WI38 (cell line): Measurements from ENCODE around the gene OR13C3.

ENCODE experiments used
- H3K4me3 ChIP-seq: 2 replicates; pipeline ENCODE4 v1.5.1; 2011; ENCODE audit warnings: low read depth, mild to moderate bottlenecking, control low read depth, low read length
- TF ChIP-seq, protein P1 (sequence below): IDR thresholded peaks from 2 replicates; pipeline ENCODE4 v1.5.1; 2012; ENCODE audit warnings: low read depth, mild to moderate bottlenecking, control low read depth, low read length

The OR13C3 gene

GRCh38 chr9:104536756-104537155 lies at the start of gene OR13C3:
OR13C3 (minus strand) TSS chr9:104536856; CDS start chr9:104536723, 133 bp downstream.
- TF ChIP-seq, protein P1, sequence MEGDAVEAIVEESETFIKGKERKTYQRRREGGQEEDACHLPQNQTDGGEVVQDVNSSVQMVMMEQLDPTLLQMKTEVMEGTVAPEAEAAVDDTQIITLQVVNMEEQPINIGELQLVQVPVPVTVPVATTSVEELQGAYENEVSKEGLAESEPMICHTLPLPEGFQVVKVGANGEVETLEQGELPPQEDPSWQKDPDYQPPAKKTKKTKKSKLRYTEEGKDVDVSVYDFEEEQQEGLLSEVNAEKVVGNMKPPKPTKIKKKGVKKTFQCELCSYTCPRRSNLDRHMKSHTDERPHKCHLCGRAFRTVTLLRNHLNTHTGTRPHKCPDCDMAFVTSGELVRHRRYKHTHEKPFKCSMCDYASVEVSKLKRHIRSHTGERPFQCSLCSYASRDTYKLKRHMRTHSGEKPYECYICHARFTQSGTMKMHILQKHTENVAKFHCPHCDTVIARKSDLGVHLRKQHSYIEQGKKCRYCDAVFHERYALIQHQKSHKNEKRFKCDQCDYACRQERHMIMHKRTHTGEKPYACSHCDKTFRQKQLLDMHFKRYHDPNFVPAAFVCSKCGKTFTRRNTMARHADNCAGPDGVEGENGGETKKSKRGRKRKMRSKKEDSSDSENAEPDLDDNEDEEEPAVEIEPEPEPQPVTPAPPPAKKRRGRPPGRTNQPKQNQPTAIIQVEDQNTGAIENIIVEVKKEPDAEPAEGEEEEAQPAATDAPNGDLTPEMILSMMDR = no peak
- no peak within 1 kb of the TSS for H3K4me3 ChIP-seq

GRCh38 chr9:104580562-104580961 lies 43.9 kb upstream of the OR13C3 start:
- H3K4me3 ChIP-seq = no peak overlapping the region
- TF ChIP-seq, protein P1 = no peak

DNA sequence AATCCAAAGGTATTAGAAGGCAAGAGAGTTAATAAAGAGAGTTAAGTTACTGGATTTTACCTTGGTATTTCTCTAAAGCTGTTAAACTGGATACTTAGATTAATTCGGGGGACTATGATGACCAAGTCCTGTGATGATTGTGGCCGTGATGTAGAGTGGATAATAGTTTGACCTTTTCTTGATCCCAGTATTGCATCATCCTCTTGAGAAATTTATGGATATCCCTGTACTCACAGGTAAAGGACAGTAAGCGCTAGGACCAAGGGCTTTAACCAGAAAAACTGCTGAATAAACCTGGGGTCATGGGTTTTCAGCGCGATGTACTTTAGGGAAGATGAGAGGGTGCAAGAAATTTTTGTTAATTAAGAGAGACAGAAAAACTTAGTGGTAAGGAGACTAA lies 40.6 kb upstream of the OR13C3 start:
- TF ChIP-seq, protein P1 = no peak
- no peak overlapping the region for H3K4me3 ChIP-seq

- TF ChIP-seq, protein P1 = no peak
- no peak overlapping the region for H3K4me3 ChIP-seq
Observed at GRCh38 chr9:104575456-104575855, 38.8 kb upstream of the OR13C3 start.

GRCh38 chr9:104572612-104573011 lies 36.0 kb upstream of the OR13C3 start:
- TF ChIP-seq, protein P1 = no peak

GRCh38 chr9:104568868-104569267 lies 32.2 kb upstream of the OR13C3 start, which contains the start of gene OR13C8:
OR13C8 (plus strand) TSS chr9:104569168; CDS start chr9:104569168, 0 bp downstream.
- H3K4me3 ChIP-seq = no peak within 1 kb of the TSS
- TF ChIP-seq, protein P1 = no peak

More at GRCh38 chr9:104572612-104573011, 36.0 kb upstream of the OR13C3 start:
- H3K4me3 ChIP-seq = no peak overlapping the region

DNA sequence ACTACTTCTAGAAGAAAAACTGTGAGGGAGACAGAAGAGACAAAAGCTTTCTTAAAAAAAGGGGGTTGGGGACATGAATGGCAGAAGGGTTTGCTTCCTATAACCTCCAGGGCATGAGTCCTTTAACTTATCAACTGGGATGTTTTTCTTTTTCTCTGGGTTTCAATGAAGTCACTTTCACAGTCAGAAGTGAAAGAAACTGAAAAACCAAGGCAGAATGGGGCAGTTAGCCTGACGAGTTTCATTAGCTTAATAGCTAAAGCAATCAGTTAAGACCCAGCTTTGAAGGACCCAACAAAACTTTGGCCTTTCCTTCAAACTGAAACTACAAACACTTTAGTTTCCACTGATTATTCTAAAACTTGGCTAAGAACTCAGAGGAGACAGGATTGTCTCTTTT lies 27.7 kb upstream of the OR13C3 start:
- H3K4me3 ChIP-seq = no peak overlapping the region
- TF ChIP-seq, protein P1 = no peak
